K562 (cell line): ENCODE measurements around the gene DCAF8. TPM values are rescaled to one million over a fixed set of nuclear protein-coding genes. Genes with fewer than 3 reads are reported as not detected.

Experiments used
- MTA1 ChIP-seq: fragments of 450-650 bp; IDR thresholded peaks from 2 replicates; pipeline ENCODE4 v1.6.1; 2017; ENCODE audit warnings: borderline replicate concordance
- POLR3G ChIP-seq: IDR thresholded peaks from 2 replicates; pipeline ENCODE4 v1.6.1; 2011; ENCODE audit not compliant: insufficient read length, insufficient replicate concordance; ENCODE audit errors: extremely low read depth
- PTBP1 ChIP-seq: fragments of 200-400 bp; formaldehyde crosslinking; IDR thresholded peaks from 2 replicates; pipeline ENCODE4 v1.6.1; 2017; ENCODE audit warnings: low read depth, low read length
- ZNF165 ChIP-seq: fragments of 250-450 bp; sonication (Bioruptor Pico); IDR thresholded peaks from 2 replicates; pipeline ENCODE4 v1.4.0; 2020; ENCODE audit warnings: borderline replicate concordance
- ZNF354B ChIP-seq: fragments of 250-450 bp; sonication (Bioruptor Pico); IDR thresholded peaks from 2 replicates; pipeline ENCODE4 v1.4.0; 2020
- polyA plus RNA-seq, 8 experiments: library from polyadenylated mRNA; depleted of rRNA in 4 of 8; stranded (reverse) in 5 of 8; unstranded in 3 of 8; fragments of >200 nt; fragmentation: Nextera tagmentation in 2 of 8; fragmentation: Illumina TruSeq in 1 of 8; extraction: Ambion mirVana in 2 of 8; extraction: Trizol in 1 of 8; gene quantifications; 2 replicates each; pipeline versions ENCODE4 v1.2.1 to v1.2.3, GENCODE V29; 2011 to 2014; ENCODE audit warnings: inconsistent platforms in 1 of 8, missing spikeins in 1 of 8
- total RNA-seq, 7 experiments: library from RNA; depleted of rRNA in 6 of 7; stranded (reverse); fragments of >200 nt in 6 of 7; fragmentation: Illumina TruSeq in 2 of 7; extraction: Trizol in 2 of 7; gene quantifications; 2 replicates each; pipeline versions ENCODE4 v1.2.1 to v1.2.3, GENCODE V29; 2011 to 2021; ENCODE audit warnings: low replicate concordance in 1 of 7
- TF ChIP-seq, protein P1 (sequence below): sonication (generic); formaldehyde crosslinking; IDR thresholded peaks from 2 replicates; pipeline ENCODE4 v1.8.1; 2023; ENCODE audit warnings: missing genetic modification reagents, mild to moderate bottlenecking, borderline replicate concordance
- TF ChIP-seq, protein P2 (sequence below): fragments of 450-650 bp; IDR thresholded peaks from 2 replicates; pipeline ENCODE4 v1.6.1; 2016; ENCODE audit warnings: mild to moderate bottlenecking, moderate library complexity

Gene DCAF8
- total and polyA plus RNA-seq, 9 of the 15 experiments (the other 6 are each of a cell fraction or from before 2014, with no cell fraction given): 11.6 to 149 (median 81.3) TPM

DNA sequence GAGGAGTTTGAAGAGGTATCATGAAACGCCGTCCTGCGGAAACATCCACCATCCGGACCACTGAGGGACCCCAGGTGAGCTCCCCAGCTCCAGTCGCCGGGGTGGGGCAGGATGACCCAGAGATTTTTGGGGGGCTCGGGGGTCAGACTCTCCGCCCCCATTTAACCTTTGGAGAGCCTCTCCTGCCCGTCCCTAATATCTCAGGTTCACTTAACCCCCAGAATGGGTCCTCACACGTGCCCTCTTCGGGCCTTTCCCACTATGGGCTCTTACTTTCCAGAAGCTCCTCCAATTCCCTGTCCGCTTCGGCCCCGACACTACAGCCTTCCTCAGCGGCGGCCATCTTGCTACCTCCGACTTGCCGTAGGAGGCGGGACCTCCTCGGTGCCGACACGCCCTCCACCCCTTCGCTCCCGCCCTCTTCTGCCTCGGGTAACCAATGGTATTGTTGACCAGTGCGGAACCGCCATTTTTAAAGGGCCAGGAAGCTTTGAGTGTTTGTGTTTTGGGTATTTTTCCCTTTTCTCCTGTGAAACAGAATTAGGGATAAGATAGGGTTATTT is 22.5 kb upstream of the DCAF8 start, which contains the start of gene PEX19 (continued):
- TF ChIP-seq, protein P1, sequence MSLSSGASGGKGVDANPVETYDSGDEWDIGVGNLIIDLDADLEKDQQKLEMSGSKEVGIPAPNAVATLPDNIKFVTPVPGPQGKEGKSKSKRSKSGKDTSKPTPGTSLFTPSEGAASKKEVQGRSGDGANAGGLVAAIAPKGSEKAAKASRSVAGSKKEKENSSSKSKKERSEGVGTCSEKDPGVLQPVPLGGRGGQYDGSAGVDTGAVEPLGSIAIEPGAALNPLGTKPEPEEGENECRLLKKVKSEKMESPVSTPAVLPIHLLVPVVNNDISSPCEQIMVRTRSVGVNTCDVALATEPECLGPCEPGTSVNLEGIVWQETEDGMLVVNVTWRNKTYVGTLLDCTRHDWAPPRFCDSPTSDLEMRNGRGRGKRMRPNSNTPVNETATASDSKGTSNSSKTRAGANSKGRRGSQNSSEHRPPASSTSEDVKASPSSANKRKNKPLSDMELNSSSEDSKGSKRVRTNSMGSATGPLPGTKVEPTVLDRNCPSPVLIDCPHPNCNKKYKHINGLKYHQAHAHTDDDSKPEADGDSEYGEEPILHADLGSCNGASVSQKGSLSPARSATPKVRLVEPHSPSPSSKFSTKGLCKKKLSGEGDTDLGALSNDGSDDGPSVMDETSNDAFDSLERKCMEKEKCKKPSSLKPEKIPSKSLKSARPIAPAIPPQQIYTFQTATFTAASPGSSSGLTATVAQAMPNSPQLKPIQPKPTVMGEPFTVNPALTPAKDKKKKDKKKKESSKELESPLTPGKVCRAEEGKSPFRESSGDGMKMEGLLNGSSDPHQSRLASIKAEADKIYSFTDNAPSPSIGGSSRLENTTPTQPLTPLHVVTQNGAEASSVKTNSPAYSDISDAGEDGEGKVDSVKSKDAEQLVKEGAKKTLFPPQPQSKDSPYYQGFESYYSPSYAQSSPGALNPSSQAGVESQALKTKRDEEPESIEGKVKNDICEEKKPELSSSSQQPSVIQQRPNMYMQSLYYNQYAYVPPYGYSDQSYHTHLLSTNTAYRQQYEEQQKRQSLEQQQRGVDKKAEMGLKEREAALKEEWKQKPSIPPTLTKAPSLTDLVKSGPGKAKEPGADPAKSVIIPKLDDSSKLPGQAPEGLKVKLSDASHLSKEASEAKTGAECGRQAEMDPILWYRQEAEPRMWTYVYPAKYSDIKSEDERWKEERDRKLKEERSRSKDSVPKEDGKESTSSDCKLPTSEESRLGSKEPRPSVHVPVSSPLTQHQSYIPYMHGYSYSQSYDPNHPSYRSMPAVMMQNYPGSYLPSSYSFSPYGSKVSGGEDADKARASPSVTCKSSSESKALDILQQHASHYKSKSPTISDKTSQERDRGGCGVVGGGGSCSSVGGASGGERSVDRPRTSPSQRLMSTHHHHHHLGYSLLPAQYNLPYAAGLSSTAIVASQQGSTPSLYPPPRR (CRISPR knock-in tag): no peak
- TF ChIP-seq ZNF165 (CRISPR knock-in tag) (no peak), ZNF354B (CRISPR knock-in tag) (no peak), POLR3G (no peak), MTA1 (no peak), PTBP1 (no peak)
- TF ChIP-seq, protein P2, sequence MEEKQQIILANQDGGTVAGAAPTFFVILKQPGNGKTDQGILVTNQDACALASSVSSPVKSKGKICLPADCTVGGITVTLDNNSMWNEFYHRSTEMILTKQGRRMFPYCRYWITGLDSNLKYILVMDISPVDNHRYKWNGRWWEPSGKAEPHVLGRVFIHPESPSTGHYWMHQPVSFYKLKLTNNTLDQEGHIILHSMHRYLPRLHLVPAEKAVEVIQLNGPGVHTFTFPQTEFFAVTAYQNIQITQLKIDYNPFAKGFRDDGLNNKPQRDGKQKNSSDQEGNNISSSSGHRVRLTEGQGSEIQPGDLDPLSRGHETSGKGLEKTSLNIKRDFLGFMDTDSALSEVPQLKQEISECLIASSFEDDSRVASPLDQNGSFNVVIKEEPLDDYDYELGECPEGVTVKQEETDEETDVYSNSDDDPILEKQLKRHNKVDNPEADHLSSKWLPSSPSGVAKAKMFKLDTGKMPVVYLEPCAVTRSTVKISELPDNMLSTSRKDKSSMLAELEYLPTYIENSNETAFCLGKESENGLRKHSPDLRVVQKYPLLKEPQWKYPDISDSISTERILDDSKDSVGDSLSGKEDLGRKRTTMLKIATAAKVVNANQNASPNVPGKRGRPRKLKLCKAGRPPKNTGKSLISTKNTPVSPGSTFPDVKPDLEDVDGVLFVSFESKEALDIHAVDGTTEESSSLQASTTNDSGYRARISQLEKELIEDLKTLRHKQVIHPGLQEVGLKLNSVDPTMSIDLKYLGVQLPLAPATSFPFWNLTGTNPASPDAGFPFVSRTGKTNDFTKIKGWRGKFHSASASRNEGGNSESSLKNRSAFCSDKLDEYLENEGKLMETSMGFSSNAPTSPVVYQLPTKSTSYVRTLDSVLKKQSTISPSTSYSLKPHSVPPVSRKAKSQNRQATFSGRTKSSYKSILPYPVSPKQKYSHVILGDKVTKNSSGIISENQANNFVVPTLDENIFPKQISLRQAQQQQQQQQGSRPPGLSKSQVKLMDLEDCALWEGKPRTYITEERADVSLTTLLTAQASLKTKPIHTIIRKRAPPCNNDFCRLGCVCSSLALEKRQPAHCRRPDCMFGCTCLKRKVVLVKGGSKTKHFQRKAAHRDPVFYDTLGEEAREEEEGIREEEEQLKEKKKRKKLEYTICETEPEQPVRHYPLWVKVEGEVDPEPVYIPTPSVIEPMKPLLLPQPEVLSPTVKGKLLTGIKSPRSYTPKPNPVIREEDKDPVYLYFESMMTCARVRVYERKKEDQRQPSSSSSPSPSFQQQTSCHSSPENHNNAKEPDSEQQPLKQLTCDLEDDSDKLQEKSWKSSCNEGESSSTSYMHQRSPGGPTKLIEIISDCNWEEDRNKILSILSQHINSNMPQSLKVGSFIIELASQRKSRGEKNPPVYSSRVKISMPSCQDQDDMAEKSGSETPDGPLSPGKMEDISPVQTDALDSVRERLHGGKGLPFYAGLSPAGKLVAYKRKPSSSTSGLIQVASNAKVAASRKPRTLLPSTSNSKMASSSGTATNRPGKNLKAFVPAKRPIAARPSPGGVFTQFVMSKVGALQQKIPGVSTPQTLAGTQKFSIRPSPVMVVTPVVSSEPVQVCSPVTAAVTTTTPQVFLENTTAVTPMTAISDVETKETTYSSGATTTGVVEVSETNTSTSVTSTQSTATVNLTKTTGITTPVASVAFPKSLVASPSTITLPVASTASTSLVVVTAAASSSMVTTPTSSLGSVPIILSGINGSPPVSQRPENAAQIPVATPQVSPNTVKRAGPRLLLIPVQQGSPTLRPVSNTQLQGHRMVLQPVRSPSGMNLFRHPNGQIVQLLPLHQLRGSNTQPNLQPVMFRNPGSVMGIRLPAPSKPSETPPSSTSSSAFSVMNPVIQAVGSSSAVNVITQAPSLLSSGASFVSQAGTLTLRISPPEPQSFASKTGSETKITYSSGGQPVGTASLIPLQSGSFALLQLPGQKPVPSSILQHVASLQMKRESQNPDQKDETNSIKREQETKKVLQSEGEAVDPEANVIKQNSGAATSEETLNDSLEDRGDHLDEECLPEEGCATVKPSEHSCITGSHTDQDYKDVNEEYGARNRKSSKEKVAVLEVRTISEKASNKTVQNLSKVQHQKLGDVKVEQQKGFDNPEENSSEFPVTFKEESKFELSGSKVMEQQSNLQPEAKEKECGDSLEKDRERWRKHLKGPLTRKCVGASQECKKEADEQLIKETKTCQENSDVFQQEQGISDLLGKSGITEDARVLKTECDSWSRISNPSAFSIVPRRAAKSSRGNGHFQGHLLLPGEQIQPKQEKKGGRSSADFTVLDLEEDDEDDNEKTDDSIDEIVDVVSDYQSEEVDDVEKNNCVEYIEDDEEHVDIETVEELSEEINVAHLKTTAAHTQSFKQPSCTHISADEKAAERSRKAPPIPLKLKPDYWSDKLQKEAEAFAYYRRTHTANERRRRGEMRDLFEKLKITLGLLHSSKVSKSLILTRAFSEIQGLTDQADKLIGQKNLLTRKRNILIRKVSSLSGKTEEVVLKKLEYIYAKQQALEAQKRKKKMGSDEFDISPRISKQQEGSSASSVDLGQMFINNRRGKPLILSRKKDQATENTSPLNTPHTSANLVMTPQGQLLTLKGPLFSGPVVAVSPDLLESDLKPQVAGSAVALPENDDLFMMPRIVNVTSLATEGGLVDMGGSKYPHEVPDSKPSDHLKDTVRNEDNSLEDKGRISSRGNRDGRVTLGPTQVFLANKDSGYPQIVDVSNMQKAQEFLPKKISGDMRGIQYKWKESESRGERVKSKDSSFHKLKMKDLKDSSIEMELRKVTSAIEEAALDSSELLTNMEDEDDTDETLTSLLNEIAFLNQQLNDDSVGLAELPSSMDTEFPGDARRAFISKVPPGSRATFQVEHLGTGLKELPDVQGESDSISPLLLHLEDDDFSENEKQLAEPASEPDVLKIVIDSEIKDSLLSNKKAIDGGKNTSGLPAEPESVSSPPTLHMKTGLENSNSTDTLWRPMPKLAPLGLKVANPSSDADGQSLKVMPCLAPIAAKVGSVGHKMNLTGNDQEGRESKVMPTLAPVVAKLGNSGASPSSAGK: no peak
